Hindlimb muscle (tissue), 1 donor: ENCODE measurements around the gene MAN1B1. TPM values are rescaled to one million over a fixed set of nuclear protein-coding genes. Genes with fewer than 3 reads are reported as not detected.
"Not testable (repeated sequence)": the region's sequence is repeated elsewhere in the genome, so short reads cannot be mapped to it uniquely, and the experiment has no call there.

Experiments
- DNase-seq: peaks from one replicate; pipeline ENCODE4 v3.0.0-alpha.2; 2013
- polyA plus RNA-seq: library from polyadenylated mRNA; unstranded; fragments of 120-200 nt; gene quantifications from one replicate; pipeline ENCODE4 v1.2.1, GENCODE V29; 2013; ENCODE audit not compliant: insufficient read length

The MAN1B1 gene
- polyA plus RNA-seq, 1 donor = 43.6 TPM

- no peak for DNase-seq
Observed at GRCh38 chr9:137112564-137113384, 26.0 kb downstream of the MAN1B1 start.

- no peak for DNase-seq
Observed at GRCh38 chr9:137113385-137114159, 26.8 kb downstream of the MAN1B1 start.

DNA sequence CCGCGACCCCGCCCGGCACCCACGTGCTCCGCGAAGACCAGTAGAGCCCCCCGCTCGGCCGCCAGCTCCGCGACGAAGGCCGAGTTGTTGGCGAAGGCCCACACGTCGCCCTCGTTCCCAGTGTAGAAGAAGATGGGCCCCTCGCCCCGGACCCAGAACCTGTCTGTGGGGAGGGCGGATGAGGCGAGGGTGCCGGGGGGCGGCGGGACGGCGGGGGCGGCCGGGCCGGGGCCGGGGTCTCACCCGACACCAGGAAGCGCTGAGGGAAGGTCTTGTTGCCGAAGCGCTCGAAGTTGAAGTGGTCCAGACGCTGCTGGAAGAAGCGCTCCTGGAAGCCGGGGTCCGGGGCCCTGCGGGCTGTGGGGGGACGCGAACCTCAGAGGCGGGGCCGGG, 27.4 kb downstream of the MAN1B1 start:
- DNase-seq = no peak

GRCh38 chr9:137114613-137115393, 28.0 kb downstream of the MAN1B1 start, which contains the start of gene DPP7:
DPP7 (minus strand) TSS chr9:137114733; CDS start chr9:137114713, 20 bp downstream.
- DNase-seq = peak; percentile 61

GRCh38 chr9:137115394-137116026, 28.7 kb downstream of the MAN1B1 start:
- no peak for DNase-seq

GRCh38 chr9:137116027-137116507, 29.3 kb downstream of the MAN1B1 start:
- DNase-seq = no peak

GRCh38 chr9:137116728-137117127, 29.9 kb downstream of the MAN1B1 start:
- no peak for DNase-seq

DNA sequence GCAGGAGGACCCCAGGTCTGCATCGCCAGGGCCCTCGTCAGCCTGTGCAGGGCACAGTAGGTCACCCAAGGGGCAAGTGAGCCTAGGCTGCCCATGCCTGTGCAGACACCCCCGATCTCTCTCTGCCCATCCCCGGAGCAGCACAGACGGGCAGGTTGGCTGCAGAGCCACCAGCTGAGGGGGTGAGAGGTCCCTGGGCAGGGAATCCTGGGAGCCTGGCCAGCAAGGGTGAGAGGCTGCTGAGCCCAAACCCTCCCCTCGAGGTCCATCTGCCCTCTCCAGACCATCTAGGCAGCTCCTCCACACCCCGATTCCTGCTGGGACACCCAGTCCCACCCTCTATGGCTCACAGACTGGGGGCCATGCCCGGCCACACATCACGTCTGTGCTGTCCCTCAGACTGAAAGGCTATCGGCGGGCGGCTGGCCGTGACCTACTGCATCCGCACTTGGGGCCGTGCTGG, 30.5 kb downstream of the MAN1B1 start:
- no peak for DNase-seq

DNA sequence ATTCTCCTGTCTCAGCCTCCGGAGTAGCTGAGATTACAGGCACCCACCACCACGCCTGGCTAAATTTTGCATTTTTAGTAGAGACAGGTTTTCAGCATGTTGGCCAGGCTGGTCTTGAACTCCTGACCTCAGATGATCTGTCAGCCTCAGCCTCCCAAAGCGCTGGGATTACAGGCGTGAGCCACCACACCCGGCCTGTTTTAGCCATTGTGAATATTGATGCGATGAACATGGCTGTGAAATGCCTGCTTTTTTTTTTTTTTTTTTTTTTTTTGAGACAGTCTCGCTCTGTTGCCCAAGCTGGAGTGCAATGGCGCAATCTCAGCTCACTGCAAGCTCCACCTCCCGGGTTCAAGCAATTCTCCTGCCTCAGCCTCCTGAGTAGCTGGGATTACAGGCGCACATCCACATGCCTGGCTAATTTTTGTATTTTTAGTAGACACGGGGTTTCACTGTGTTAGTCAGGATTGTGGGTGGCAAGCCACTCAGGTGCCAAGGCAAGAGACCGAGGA, 31.4 kb downstream of the MAN1B1 start:
- DNase-seq = not testable (repeated sequence)

DNA sequence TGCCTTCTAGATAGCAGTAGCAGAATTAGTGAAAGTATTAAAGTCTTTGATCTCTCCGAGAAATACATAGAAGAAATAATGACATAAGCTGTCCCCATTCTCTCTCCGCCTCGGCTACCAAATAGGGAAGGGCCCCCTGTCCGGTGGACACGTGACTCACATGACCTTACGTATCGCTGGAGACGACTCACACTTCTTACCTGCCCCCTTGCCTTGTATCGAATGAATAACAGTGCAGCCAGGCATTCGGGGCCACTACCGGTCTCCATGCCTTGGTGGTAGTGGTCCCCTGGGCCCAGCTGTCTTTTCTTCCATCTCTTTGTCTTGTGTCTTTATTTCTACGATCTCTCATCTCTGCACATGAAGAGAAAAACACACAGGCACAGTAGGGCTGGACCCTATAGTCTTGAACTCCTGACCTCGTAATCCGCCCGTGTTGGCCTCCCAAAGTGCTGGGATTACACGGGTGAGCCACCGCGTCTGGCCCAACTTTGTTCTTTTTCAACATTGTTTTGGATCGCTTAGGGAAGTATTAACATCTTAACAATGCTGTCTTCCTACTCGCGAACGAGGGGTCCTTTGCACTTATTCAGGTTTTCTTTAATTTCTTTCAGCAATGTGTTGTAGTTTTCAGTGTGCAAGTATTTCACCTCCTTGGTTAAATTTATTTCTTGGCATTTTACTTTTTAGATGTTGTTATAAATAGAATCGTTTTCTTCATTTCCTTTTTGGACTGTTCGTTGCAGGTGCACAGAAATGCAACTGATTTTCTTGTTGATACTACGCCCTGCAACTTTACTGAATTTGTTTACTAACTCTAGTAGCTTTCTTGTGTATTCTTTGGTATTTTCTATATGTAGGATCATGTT, 35.4 kb downstream of the MAN1B1 start:
- DNase-seq = not testable (repeated sequence)

- DNase-seq = not testable (repeated sequence)
Observed at GRCh38 chr9:137122796-137123467, 36.1 kb downstream of the MAN1B1 start.

- no peak for DNase-seq
Observed at GRCh38 chr9:137123468-137123837, 36.7 kb downstream of the MAN1B1 start.

DNA sequence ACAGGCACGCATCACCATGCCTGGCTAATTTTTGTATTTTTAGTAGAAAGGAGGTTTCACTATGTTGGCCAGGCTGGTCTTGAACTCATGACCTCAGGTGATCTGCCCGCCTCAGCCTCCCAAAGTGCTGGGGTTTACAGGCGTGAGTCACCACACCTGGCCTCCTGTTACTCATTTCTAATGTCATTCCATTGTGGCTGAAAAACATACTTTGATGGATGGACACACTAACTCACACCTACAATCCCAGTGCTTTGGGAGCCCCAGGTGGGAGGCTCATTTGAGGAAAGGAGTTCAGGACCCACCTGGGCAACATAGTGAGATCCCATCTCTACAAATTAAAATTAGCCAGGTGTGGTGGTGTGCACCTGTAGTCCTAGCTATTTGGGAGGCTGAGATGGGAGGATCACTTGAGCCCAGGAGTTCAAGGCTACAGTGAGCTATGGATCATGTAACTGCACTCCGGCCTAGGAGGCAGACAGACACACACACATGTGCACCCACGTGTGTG, 37.2 kb downstream of the MAN1B1 start:
- not testable (repeated sequence) for DNase-seq

GRCh38 chr9:137126786-137127185, 40.0 kb downstream of the MAN1B1 start:
- no peak for DNase-seq

GRCh38 chr9:137127301-137128157, 40.7 kb downstream of the MAN1B1 start:
- no peak for DNase-seq

- DNase-seq = no peak
Observed at GRCh38 chr9:137128158-137128861, 41.5 kb downstream of the MAN1B1 start.

GRCh38 chr9:137128862-137129455, 42.2 kb downstream of the MAN1B1 start:
- no peak for DNase-seq
